K562 (cell line): Measurements from ENCODE around the gene PRKCE. TPM values are rescaled to one million over a fixed set of nuclear protein-coding genes. Genes with fewer than 3 reads are reported as not detected.
A peak's percentile ranks its signal among the peaks of the same experiment; 100 is the strongest.

ENCODE experiments used
- ARHGAP35 ChIP-seq: fragments of 450-650 bp; IDR thresholded peaks from 2 replicates; pipeline ENCODE4 v1.6.1; 2018; ENCODE audit not compliant: partially characterized antibody
- ESRRA ChIP-seq: fragments of 450-650 bp; IDR thresholded peaks from 2 replicates; pipeline ENCODE4 v1.6.1; 2014; ENCODE audit warnings: low read depth, mild to moderate bottlenecking, moderate library complexity, borderline replicate concordance
- FOXK1 ChIP-seq: sonication (generic); formaldehyde crosslinking; IDR thresholded peaks from 2 replicates; pipeline ENCODE4 v1.8.0; 2022; ENCODE audit warnings: missing genetic modification reagents, mild to moderate bottlenecking, borderline replicate concordance
- FOXM1 ChIP-seq, 2 experiments: fragments of 450-650 bp in 1 of 2; sonication (generic) in 1 of 2; formaldehyde crosslinking in 1 of 2; IDR thresholded peaks; 2 replicates each; pipeline versions ENCODE4 v1.6.1 to v1.9.0; 2017 to 2022; ENCODE audit warnings: low read depth in 2 of 2, mild to moderate bottlenecking in 2 of 2, missing genetic modification reagents in 1 of 2, moderate library complexity in 1 of 2
- GATA2 ChIP-seq: sonication (generic); formaldehyde crosslinking; IDR thresholded peaks from 2 replicates; pipeline ENCODE4 v1.4.0; 2020; ENCODE audit warnings: mild to moderate bottlenecking, missing genetic modification reagents
- HMG20A ChIP-seq: fragments of 450-650 bp; formaldehyde crosslinking; conservative IDR thresholded peaks from 2 replicates; pipeline ENCODE4 v1.4.0; 2020; ENCODE audit warnings: mild to moderate bottlenecking, mixed read lengths
- JUN ChIP-seq, 2 experiments: sonication (generic) in 1 of 2; formaldehyde crosslinking in 1 of 2; IDR thresholded peaks; 2 replicates each; pipeline versions ENCODE4 v1.6.1 to v1.8.0; 2012 to 2022; ENCODE audit warnings: borderline replicate concordance in 2 of 2, mild to moderate bottlenecking in 2 of 2, improper control_type of control experiment in 1 of 2, low read depth in 1 of 2, low read length in 1 of 2, missing genetic modification reagents in 1 of 2
- LCOR ChIP-seq: sonication (generic); formaldehyde crosslinking; IDR thresholded peaks from 2 replicates; pipeline ENCODE4 v1.8.0; 2022; ENCODE audit warnings: mild to moderate bottlenecking, missing genetic modification reagents
- MAFG ChIP-seq: fragments of 450-650 bp; conservative IDR thresholded peaks from 2 replicates; pipeline ENCODE4 v1.6.1; 2016; ENCODE audit warnings: missing genetic modification characterization, missing compliant biosample characterization
- POLR2A ChIP-seq: fragments of 450-650 bp; conservative IDR thresholded peaks from 2 replicates; pipeline ENCODE4 v1.6.1; 2016
- POLR2G ChIP-seq: fragments of 200-400 bp; formaldehyde crosslinking; IDR thresholded peaks from 2 replicates; pipeline ENCODE4 v1.6.1; 2017; ENCODE audit warnings: low read depth, mild to moderate bottlenecking, antibody characterized with exemption, low read length, moderate library complexity
- PTBP1 ChIP-seq: fragments of 200-400 bp; formaldehyde crosslinking; IDR thresholded peaks from 2 replicates; pipeline ENCODE4 v1.6.1; 2017; ENCODE audit warnings: low read depth, low read length
- ZNF212 ChIP-seq: fragments of 450-650 bp; formaldehyde crosslinking; IDR thresholded peaks from 2 replicates; pipeline ENCODE4 v1.4.0; 2020; ENCODE audit warnings: mild to moderate bottlenecking
- polyA plus RNA-seq, 8 experiments: library from polyadenylated mRNA; depleted of rRNA in 4 of 8; stranded (reverse) in 5 of 8; unstranded in 3 of 8; fragments of >200 nt; fragmentation: Nextera tagmentation in 2 of 8; fragmentation: Illumina TruSeq in 1 of 8; extraction: Ambion mirVana in 2 of 8; extraction: Trizol in 1 of 8; gene quantifications; 2 replicates each; pipeline versions ENCODE4 v1.2.1 to v1.2.3, GENCODE V29; 2011 to 2014; ENCODE audit warnings: inconsistent platforms in 1 of 8, missing spikeins in 1 of 8
- total RNA-seq, 7 experiments: library from RNA; depleted of rRNA in 6 of 7; stranded (reverse); fragments of >200 nt in 6 of 7; fragmentation: Illumina TruSeq in 2 of 7; extraction: Trizol in 2 of 7; gene quantifications; 2 replicates each; pipeline versions ENCODE4 v1.2.1 to v1.2.3, GENCODE V29; 2011 to 2021; ENCODE audit warnings: low replicate concordance in 1 of 7
- TF ChIP-seq, protein P1 (sequence below): fragments of 250-450 bp; sonication (Bioruptor Pico); IDR thresholded peaks from 2 replicates; pipeline ENCODE4 v1.5.0; 2021
- TF ChIP-seq, protein P2 (sequence below): fragments of 450-650 bp; IDR thresholded peaks from 2 replicates; pipeline ENCODE4 v1.6.1; 2017; ENCODE audit warnings: antibody characterized with exemption
- TF ChIP-seq, protein P3 (sequence below): fragments of 250-450 bp; sonication (Bioruptor Pico); IDR thresholded peaks from 2 replicates; pipeline ENCODE4 v1.5.0; 2020; ENCODE audit warnings: mild to moderate bottlenecking, borderline replicate concordance
- TF ChIP-seq, protein P4 (sequence below), 2 experiments: IDR thresholded peaks; 2 replicates each; pipeline ENCODE4 v1.6.1; 2011; ENCODE audit warnings: borderline replicate concordance in 1 of 2, control low read depth in 1 of 2, low read depth in 1 of 2, low read length in 1 of 2, mild to moderate bottlenecking in 1 of 2, mixed read lengths in 1 of 2, moderate library complexity in 1 of 2; ENCODE audit not compliant: insufficient read depth in 1 of 2, insufficient read length in 1 of 2, poor library complexity in 1 of 2, severe bottlenecking in 1 of 2; ENCODE audit errors: extremely low read depth in 1 of 2

Gene PRKCE
- total and polyA plus RNA-seq, 9 of the 15 experiments (the other 6 are each of a cell fraction or from before 2014, with no cell fraction given): 0.06 to 1.0 (median 0.22) TPM; not detected in 1

DNA sequence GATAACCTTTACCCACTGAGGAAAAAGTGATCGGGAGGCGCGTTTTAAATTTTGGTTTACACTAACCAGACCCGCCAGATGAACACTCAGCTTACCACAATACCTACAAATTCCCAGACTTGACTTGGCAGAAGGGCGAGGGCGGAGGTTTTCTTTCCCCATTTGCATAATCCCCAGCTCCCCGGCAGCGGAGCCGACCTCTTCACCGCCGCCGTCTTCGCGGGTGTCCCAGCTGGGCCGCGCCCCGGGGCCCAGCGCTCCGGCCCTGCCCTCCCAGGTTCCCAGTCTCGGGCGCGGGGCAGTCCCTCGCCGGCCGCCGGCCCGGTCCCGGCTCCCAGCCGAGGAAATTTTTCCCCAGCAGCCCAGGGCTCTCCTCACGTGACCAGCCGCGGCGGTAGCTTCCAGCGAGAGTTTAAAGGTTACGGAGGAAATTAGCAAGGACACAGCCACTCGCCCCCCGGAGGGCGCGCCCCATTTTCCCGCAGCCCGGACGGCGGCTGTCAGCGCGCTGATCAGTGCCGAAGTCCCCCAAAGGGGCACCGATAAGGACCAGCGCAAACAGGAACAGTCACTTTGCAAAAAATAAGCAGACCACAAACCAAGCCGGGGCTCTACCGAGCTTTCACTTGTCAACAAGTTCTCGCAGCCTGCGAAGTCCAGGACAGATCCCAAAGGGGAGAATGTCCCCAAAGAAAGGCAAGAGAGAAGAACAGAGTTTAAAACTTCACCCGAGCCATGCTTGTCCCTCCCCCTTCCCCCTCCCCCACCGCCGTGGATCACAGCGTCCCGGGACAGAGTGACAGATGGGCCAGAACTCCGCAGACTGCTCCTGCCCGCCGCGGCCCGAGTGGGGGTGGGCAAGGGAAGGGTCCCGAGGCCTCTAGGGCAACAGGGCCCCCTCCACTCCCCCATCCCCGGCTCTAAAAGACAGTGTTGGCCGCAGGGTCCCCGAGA lies 1.3 kb upstream of the PRKCE start (continued):
- TF ChIP-seq, protein P1, sequence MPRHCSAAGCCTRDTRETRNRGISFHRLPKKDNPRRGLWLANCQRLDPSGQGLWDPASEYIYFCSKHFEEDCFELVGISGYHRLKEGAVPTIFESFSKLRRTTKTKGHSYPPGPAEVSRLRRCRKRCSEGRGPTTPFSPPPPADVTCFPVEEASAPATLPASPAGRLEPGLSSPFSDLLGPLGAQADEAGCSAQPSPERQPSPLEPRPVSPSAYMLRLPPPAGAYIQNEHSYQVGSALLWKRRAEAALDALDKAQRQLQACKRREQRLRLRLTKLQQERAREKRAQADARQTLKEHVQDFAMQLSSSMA (CRISPR knock-in tag): no peak
- TF ChIP-seq POLR2G (0 out of 2 replicates have a peak, but pooled peaks have one; percentile 16), ESRRA (0 out of 2 replicates have a peak, but pooled peaks have one; percentile 23), LCOR (CRISPR knock-in tag) (peak; percentile 13; the same call in 1 of the 2 replicates), GATA2 (CRISPR knock-in tag) (no peak), HMG20A (CRISPR knock-in tag) (no peak), JUN (IDR thresholded peaks at IDR 0.05; ENCODE audit: borderline replicate concordance, low read depth, low read length) (no peak), JUN (CRISPR knock-in tag; IDR thresholded peaks at IDR 0.05; ENCODE audit: borderline replicate concordance) (no peak), POLR2A (no peak), MAFG (tag) (no peak), ARHGAP35 (no peak), FOXK1 (CRISPR knock-in tag) (no peak), ZNF212 (CRISPR knock-in tag) (no peak), FOXM1 (IDR thresholded peaks at IDR 0.05; ENCODE audit: low read depth) (no peak), FOXM1 (CRISPR knock-in tag; IDR thresholded peaks at IDR 0.05; ENCODE audit: low read depth) (no peak), PTBP1 (no peak)
- TF ChIP-seq, protein P2, sequence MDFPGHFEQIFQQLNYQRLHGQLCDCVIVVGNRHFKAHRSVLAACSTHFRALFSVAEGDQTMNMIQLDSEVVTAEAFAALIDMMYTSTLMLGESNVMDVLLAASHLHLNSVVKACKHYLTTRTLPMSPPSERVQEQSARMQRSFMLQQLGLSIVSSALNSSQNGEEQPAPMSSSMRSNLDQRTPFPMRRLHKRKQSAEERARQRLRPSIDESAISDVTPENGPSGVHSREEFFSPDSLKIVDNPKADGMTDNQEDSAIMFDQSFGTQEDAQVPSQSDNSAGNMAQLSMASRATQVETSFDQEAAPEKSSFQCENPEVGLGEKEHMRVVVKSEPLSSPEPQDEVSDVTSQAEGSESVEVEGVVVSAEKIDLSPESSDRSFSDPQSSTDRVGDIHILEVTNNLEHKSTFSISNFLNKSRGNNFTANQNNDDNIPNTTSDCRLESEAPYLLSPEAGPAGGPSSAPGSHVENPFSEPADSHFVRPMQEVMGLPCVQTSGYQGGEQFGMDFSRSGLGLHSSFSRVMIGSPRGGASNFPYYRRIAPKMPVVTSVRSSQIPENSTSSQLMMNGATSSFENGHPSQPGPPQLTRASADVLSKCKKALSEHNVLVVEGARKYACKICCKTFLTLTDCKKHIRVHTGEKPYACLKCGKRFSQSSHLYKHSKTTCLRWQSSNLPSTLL: no peak
- TF ChIP-seq, protein P3, sequence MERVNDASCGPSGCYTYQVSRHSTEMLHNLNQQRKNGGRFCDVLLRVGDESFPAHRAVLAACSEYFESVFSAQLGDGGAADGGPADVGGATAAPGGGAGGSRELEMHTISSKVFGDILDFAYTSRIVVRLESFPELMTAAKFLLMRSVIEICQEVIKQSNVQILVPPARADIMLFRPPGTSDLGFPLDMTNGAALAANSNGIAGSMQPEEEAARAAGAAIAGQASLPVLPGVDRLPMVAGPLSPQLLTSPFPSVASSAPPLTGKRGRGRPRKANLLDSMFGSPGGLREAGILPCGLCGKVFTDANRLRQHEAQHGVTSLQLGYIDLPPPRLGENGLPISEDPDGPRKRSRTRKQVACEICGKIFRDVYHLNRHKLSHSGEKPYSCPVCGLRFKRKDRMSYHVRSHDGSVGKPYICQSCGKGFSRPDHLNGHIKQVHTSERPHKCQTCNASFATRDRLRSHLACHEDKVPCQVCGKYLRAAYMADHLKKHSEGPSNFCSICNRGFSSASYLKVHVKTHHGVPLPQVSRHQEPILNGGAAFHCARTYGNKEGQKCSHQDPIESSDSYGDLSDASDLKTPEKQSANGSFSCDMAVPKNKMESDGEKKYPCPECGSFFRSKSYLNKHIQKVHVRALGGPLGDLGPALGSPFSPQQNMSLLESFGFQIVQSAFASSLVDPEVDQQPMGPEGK (CRISPR knock-in tag): no peak
- TF ChIP-seq, protein P4, sequence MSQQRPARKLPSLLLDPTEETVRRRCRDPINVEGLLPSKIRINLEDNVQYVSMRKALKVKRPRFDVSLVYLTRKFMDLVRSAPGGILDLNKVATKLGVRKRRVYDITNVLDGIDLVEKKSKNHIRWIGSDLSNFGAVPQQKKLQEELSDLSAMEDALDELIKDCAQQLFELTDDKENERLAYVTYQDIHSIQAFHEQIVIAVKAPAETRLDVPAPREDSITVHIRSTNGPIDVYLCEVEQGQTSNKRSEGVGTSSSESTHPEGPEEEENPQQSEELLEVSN (IDR thresholded peaks at IDR 0.05; ENCODE audit: borderline replicate concordance in 1 of 2, extremely low read depth in 1 of 2, insufficient read depth in 1 of 2, insufficient read length in 1 of 2, low read depth in 1 of 2, low read length in 1 of 2, poor library complexity in 1 of 2, severe bottlenecking in 1 of 2): peak in 1 of 2 experiments; percentile 41
